C4-2B (cell line): ENCODE results near the gene MRPS7.

Source experiments
- CTCF ChIP-seq: fragments of 450-650 bp; conservative IDR thresholded peaks from 2 replicates; pipeline ENCODE4 v1.5.1; 2017; ENCODE audit warnings: mild to moderate bottlenecking
- ZFX ChIP-seq: fragments of 450-650 bp; IDR thresholded peaks from 2 replicates; pipeline ENCODE4 v1.6.1; 2017

GRCh38 chr17:75241502-75241901 is 20.2 kb upstream of the MRPS7 start:
- TF ChIP-seq CTCF, result no peak
- no peak for TF ChIP-seq ZFX
